AG20443 (cell line): ENCODE data around the gene TANGO2.
"Not testable (repeated sequence)": the region's sequence is repeated elsewhere in the genome, so short reads cannot be mapped to it uniquely, and the experiment has no call there.

Source experiments
- DNase-seq: peaks from one replicate; pipeline ENCODE4 v3.0.0; 2012; ENCODE audit warnings: low spot score, mixed read lengths

The TANGO2 gene

GRCh38 chr22:20065896-20066616 is 45.1 kb downstream of the TANGO2 start:
- DNase-seq: no peak

GRCh38 chr22:20066617-20067383 is 45.9 kb downstream of the TANGO2 start:
- no peak for DNase-seq

DNA sequence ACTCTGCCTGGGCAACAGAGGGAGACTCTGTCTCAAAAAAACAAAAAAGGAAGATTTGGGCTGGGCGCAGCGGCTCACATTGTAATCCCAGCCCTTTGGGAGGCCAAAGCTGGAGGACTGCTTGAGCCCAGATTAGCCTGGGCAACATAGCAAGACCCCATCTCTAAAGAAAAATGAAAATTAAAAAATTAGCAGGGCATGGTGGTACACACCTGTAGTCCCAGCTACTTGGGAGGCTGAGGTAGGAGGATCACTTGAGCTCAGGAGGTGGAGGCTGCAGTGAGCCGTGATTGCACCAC is 46.4 kb downstream of the TANGO2 start:
- DNase-seq: not testable (repeated sequence)

DNA sequence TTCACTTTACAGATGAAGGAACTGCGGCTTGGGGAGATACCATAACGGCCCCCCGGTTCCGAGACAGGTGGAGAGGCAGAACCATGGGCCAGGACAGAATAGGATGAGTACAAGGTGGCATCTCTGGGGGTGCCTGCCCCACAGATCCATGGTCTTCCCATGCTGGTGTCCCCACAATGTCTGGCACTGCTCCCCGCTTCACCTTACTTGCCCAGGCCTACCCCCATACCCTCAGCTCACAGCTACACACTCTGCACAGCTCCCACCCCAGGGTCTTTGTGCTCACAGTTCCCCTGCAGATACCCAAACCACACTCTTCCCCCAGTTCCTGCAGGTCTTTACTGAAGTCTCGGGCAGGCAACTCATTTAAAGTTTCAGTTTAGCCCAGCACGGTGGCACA is 47.7 kb downstream of the TANGO2 start:
- DNase-seq: no peak

- no peak for DNase-seq
Observed at GRCh38 chr22:20069331-20070042, 48.6 kb downstream of the TANGO2 start.

GRCh38 chr22:20071524-20071972 is 50.6 kb downstream of the TANGO2 start:
- DNase-seq: no peak

DNA sequence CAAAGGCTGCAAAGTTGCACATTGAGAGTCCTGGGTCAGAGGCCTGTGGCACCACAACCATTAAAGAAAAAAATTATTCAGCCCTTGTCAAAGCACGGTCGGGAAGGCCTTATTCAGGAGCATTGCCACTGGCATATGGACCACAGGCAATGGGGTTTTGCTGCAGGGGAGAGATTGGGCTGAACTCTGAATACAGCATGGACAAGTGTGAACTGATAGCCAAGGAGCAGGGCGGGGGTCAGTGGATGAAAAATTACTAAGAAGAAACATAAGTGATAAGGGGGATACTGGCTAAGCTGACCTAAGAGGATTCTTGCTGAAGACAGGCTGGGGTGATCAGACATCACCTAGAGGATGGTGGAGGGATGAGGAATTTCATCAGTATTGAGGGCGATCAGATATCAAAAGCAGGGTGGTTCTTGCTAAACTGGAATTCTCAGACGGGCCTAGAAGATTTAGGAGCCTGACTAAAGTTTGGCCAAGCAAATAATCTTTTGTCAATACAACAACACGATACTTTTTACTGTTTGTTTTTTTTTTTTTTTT is 55.8 kb downstream of the TANGO2 start:
- no peak for DNase-seq

DNA sequence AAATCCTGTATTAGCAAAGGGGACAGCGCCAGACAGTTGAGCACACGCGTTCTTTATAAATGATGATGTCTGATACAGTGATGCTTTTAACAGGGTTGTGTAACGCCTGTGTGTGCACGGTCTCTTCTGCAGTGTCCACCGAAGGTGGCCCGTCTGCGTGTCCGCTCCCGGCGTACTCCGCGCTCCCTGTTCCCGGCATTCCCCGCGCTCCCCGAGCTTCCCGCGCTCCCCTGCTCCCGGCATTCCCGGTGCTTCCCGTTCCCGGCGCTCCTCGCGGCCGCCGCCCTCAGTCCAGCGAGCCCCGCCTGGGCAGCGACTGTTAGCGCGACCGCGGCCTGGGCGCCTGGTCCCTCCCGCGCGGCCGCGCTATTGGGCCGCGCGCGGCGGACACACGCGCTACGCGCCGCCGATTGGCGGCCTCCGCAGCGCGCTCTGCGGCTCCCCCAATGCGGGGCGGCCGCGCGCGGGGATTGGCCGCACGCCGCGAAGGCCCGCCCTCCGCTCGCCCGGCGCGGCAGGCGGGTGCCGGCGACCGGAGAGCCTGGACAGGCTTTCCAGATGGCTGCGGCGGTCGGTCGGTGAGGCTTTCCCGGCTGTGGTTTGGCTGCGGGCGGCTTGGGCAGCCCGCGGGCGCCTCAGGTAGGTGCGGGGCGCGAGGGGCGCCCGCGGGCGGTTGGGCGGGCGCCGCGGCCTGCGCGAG is 59.0 kb downstream of the TANGO2 start, which contains the start of gene DGCR8:
TSS of gene DGCR8 (plus strand) at position 497 of the 700 bp plus-strand sequence. CDS start 5,723 bp downstream, outside the sequence.
- DNase-seq: peak; percentile 99

GRCh38 chr22:20080445-20080775 is 59.5 kb downstream of the TANGO2 start:
- DNase-seq: peak; percentile 84

DNA sequence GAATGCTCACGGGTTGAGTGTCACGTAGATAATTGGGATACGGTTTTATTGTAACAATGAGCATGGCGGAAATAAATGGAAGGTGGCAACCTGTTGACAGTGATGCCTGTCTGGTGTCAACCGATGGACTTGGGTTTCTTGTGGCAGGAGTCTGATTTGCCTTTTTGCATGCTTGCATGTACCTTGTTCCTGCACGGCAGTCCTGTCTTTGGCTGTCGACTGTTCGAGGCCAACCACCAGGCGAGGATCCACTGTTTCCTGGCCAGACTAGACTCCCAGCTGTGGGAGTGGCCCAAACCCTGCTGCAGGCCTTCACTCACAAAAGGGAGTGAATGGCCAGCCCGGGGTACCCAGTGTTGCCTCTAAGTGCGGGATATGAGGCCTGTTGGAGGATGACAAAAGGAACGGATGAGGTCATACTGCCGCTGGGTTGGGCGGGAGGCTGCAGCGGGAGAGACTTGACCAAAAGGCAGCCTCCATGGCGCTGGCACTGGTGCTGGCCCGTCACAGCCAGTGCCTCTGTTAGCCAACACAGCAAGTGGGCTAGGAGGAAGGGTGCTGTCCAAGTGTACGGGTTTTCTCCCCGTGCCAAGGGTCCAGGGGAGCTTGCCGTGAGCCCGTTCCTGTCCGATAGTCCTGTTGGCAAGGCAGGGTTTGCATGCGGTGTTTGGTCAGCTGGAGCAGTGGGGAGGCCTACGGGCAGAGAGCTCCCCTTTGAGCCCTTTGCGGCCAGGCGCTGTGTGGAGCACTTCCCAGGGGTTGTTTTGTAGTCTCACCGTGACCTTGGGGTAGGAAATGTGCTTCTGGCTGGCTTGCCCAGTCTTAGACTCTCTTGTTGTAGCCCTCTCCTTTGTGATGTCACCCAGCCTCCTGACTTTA is 60.1 kb downstream of the TANGO2 start:
- DNase-seq: peak; percentile 64

DNA sequence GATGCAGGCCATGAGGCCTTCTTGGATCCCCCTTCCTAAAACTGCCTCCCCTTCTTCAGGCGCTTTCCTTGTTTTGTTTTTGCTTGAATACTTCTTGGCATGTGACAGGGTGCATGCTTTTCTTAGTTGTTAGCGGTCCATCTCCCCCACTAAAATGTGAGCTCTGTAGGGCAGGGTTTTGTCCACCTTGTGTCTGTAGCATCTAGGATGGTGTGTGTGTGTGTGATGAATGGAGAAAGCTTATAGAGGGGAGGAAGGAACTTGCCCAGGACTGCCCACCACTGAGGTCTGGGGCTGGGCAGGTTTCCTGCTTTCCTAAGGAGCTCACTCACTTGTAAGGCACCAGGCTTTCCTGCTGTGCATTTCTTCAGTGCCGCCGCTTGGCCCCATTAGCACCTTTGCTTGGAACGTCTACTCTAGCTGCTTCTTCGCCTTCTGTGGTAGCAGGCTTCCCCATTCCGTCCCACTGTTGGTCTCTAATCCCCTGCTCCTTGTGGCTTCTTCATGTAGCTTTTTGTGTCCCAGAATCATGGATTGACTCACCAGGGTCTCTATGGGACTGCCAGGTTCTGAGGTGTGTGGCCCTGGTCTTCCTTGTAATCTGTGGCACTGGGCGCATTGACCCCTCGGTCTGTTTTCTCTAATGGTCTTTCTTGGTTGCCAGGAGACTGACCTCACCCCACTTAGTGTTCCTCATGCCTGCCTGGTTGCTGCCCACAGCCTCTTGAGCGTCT is 62.4 kb downstream of the TANGO2 start:
- DNase-seq: no peak

GRCh38 chr22:20083891-20084546 is 63.1 kb downstream of the TANGO2 start:
- no peak for DNase-seq

DNA sequence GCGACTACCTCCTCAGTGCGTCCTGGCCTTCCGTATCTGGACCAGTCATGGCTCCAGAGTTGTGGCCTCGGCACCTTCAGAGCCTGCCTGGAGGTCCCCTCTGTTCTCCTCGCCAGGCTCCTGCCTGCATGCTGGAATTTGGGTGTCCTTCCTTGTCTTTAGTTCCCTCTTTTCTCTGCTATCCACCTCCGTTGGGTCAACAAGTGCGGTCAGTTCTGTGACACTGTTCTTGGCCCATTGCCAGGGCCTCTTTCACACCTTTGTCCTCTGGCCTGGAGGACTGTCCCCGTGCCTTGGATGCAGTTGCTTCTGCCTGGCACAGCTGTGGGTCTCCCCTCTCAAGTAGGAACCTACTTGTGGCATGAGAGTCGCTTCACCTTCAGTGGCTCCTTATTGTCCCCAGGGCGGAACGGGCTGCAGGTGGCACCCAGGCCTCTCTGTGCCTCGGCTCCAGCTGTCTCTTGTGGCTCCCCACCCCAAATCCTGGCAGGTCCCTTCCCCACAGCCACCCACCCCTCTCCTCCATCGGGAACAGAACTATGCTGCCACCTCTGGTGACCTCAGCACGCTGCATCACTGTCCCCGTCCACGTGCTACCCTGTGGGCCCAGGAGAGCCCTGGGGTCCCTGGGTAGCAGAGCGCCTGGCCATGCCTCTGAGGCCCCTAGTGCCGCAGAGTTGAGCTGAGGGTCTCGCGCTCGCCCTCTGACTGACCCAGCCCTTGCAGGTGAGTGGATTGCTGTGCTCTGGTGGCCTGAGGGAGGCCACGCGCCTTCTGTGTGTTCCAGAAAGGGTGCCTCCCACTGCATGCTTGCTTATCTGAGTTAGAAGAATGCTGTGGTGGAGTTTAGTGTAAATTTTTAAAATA is 63.9 kb downstream of the TANGO2 start:
- no peak for DNase-seq

DNA sequence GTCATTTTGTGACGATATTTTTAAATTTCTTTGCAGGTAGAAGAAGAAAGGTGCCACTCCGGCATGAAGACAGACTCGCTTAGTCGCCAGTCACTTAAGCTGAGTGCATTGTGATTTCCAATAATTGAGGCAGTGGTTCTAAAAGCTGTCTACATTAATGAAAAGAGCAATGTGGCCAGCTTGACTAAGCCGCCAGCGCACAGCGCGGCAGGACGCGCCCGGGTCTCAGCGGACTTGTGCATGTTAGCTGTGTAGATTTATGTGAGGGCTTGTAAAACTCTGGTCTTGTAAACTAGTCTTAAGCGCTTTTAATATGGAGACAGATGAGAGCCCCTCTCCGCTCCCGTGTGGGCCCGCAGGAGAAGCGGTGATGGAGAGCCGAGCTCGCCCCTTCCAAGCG is 64.7 kb downstream of the TANGO2 start:
- DNase-seq: no peak

GRCh38 chr22:20086101-20086599 is 65.2 kb downstream of the TANGO2 start:
- no peak for DNase-seq

GRCh38 chr22:20086763-20087162 is 65.9 kb downstream of the TANGO2 start:
- DNase-seq: no peak

GRCh38 chr22:20087319-20088262 is 66.7 kb downstream of the TANGO2 start:
- DNase-seq: no peak
